ENCODE measurements around the gene IGSF10.
A peak's percentile ranks its signal among the peaks of the same experiment; 100 is the strongest.

The IGSF10 gene

DNA sequence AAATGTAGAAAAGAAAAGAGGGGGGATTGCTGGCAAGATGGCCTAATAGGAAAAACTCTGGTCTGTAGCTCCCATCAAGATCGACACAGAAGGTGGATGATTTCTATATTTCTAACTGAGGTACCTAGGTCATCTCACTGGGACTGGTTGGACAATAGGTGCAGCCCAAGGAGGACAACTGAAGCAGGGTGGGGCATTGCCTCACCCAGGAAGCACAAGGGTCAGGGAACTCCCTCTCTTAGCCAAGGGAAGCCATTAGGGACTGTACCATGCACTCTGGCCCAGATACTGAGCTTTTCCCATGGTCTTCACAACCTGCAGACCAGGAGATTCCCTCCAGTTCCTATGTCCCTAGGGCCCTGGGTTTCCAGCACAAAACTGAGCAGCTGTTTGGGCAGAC lies 22.6 kb upstream of the IGSF10 start:
- Histone ChIP-seq H3K9me3 (ENCODE audit: control insufficient read depth in 1 of 2, low read length in 2 of 2) (peaks cover 0 to 5% of the 10 kb centered on the region in 2 donors), H3K4me1 (ENCODE audit: control insufficient read depth in 1 of 2, insufficient read depth in 2 of 2, low read length in 2 of 2) (peaks cover 0 to 4% of the 10 kb centered on the region in 2 donors), H3K4me3 (ENCODE audit: low read depth in 1 of 2, low read length in 2 of 2) (no peak overlapping the region), H3K27ac (ENCODE audit: low read length) (no peak overlapping the region), H3K27me3 (ENCODE audit: low read depth, low read length) (no peaks in the 10 kb centered on the region), H3K36me3 (ENCODE audit: control insufficient read depth in 1 of 2, insufficient read depth in 2 of 2, low read length in 2 of 2) (no peaks in the 10 kb centered on the region)

DNA sequence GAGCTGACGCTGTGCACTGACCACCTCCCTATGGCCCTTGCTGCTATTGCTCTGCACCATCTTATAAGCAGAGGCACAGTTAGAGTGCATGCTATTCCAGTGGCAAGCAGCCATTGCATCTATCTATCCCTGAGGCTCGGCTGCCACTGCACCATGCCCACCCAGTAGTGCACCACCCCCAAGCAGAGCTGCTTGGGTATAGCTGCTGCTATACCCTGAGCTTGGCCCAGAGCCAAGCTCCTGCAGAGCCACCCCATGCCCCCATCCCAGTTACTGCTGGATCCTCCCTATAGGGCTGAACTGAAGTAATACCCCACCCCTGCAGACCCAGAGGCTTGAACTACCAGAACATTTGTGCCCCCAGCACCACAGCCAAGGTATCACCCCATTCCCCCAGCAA lies 19.6 kb upstream of the IGSF10 start:
- H3K9me3 ChIP-seq (ENCODE audit: control insufficient read depth in 1 of 2, low read length in 2 of 2), result peaks cover 0 to 5% of the 10 kb centered on the region in 2 donors
- peaks cover 0 to 4% of the 10 kb centered on the region in 2 donors for H3K4me1 ChIP-seq (ENCODE audit: control insufficient read depth in 1 of 2, insufficient read depth in 2 of 2, low read length in 2 of 2)
- no peaks in the 10 kb centered on the region for H3K36me3 ChIP-seq (ENCODE audit: control insufficient read depth in 1 of 2, insufficient read depth in 2 of 2, low read length in 2 of 2)
- H3K27ac ChIP-seq (ENCODE audit: low read length), result no peak overlapping the region
- no peaks in the 10 kb centered on the region for H3K27me3 ChIP-seq (ENCODE audit: low read depth, low read length)
- no peak overlapping the region for H3K4me3 ChIP-seq (ENCODE audit: low read depth in 1 of 2, low read length in 2 of 2)

- Histone ChIP-seq H3K4me1 (ENCODE audit: control insufficient read depth in 1 of 2, insufficient read depth in 2 of 2, low read length in 2 of 2) (peaks cover 0 to 4% of the 10 kb centered on the region in 2 donors), H3K27me3 (ENCODE audit: low read depth, low read length) (no peaks in the 10 kb centered on the region), H3K9me3 (ENCODE audit: control insufficient read depth in 1 of 2, low read length in 2 of 2) (peaks cover 0 to 5% of the 10 kb centered on the region in 2 donors), H3K4me3 (ENCODE audit: low read depth in 1 of 2, low read length in 2 of 2) (no peak overlapping the region), H3K36me3 (ENCODE audit: control insufficient read depth in 1 of 2, insufficient read depth in 2 of 2, low read length in 2 of 2) (no peaks in the 10 kb centered on the region), H3K27ac (ENCODE audit: low read length) (no peak overlapping the region)
Observed at GRCh38 chr3:151479452-151479851, 18.6 kb upstream of the IGSF10 start.

DNA sequence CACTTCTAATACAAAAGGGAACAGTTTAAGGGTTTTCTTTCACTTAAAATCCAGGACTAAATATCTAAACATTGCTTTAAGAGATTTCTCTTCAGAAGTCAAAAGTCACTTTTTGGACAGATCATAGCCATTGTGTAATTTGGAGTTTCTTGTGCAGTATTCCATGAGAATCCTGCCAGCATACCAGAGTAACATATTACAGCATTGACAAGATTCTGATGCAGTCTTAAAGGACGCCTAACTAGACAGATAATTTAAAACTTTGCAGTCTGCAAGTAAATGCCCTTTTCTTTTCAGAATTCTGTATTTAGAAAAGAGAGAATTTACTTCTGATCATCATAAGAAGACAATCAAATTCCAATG lies 17.5 kb upstream of the IGSF10 start:
- H3K4me3 ChIP-seq (ENCODE audit: low read depth in 1 of 2, low read length in 2 of 2), result no peak overlapping the region
- H3K36me3 ChIP-seq (ENCODE audit: control insufficient read depth in 1 of 2, insufficient read depth in 2 of 2, low read length in 2 of 2), result no peaks in the 10 kb centered on the region
- no peak overlapping the region for H3K27ac ChIP-seq (ENCODE audit: low read length)
- peaks cover 0 to 5% of the 10 kb centered on the region in 2 donors for H3K9me3 ChIP-seq (ENCODE audit: control insufficient read depth in 1 of 2, low read length in 2 of 2)
- no peaks in the 10 kb centered on the region for H3K27me3 ChIP-seq (ENCODE audit: low read depth, low read length)
- H3K4me1 ChIP-seq (ENCODE audit: control insufficient read depth in 1 of 2, insufficient read depth in 2 of 2, low read length in 2 of 2), result peaks cover 0 to 4% of the 10 kb centered on the region in 2 donors

DNA sequence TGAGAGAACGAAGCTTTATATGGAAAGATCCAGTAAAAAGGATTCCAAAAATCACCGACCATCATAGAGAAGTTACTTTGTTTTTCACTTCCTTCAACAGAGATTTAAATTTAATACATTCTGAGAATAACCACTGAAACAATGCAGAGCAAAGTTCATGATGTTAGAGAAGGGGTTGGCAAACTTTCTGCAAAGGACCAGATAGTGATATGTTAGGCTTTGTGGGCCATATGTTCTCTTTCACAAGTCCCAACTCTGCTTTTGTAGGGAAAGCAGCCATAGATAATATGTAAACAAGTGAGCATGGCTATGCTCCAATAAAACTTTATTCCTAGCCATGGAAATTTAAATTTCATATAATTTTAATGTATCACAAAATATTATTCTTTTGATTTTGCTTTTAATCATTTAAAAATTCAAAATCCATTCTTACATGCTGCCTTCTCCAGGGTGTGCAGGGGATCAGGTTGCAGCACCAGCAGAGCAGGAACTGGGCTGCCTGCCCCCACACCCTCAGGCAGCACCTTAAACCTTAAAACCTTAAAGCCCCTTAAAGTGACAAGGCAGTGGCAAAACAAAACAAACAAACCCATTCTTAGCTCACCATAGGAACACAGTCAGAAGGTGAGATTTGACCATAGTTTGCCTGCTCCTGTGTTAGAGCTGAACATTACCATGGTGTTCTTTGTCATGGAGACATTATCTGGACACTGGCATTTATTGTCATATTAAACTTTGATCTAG lies 16.9 kb upstream of the IGSF10 start:
- H3K27me3 ChIP-seq (ENCODE audit: low read depth, low read length), result no peaks in the 10 kb centered on the region
- peaks cover 0 to 5% of the 10 kb centered on the region in 2 donors for H3K9me3 ChIP-seq (ENCODE audit: control insufficient read depth in 1 of 2, low read length in 2 of 2)
- H3K4me3 ChIP-seq (ENCODE audit: low read depth in 1 of 2, low read length in 2 of 2), result no peak overlapping the region
- no peaks in the 10 kb centered on the region for H3K36me3 ChIP-seq (ENCODE audit: control insufficient read depth in 1 of 2, insufficient read depth in 2 of 2, low read length in 2 of 2)
- peaks cover 0 to 4% of the 10 kb centered on the region in 2 donors for H3K4me1 ChIP-seq (ENCODE audit: control insufficient read depth in 1 of 2, insufficient read depth in 2 of 2, low read length in 2 of 2)
- no peak overlapping the region for H3K27ac ChIP-seq (ENCODE audit: low read length)

DNA sequence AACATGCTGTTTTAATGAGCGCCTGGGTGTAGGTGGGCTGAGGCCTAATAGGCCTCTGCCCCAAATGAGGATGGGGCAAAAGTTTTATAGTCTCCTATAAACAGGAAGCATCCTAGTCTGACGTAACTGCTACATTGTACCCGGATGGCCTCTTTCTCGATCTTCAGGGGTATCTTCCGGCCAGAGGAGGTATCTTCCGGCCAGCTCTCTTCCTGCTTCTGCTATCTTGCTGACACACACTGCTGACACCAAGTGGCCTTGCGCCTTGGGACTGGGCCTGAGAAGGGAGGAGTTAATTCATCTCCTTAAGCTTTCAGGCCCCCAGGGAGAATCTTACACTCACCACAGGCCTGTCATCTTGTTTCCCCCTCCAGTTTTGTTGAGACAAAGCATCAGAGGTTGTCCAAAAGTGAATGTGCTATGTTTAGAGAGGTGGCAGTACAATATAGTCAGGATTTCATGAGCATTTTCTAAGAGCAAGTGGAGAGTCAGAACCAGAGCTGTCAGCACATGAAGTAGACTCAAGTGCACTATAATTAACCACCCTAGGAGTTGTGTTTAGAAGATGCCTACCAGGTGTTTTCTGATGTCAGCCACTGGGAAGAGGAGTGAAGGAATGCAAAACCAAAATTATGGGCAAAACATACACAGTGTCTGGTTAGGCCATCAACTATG lies 15.6 kb upstream of the IGSF10 start:
- Histone ChIP-seq H3K27ac (ENCODE audit: low read length) (no peak overlapping the region), H3K9me3 (ENCODE audit: control insufficient read depth in 1 of 2, low read length in 2 of 2) (no peaks in the 10 kb centered on the region), H3K4me3 (ENCODE audit: low read depth in 1 of 2, low read length in 2 of 2) (no peak overlapping the region), H3K27me3 (ENCODE audit: low read depth, low read length) (no peaks in the 10 kb centered on the region), H3K4me1 (ENCODE audit: control insufficient read depth in 1 of 2, insufficient read depth in 2 of 2, low read length in 2 of 2) (peaks cover 0 to 4% of the 10 kb centered on the region in 2 donors), H3K36me3 (ENCODE audit: control insufficient read depth in 1 of 2, insufficient read depth in 2 of 2, low read length in 2 of 2) (no peaks in the 10 kb centered on the region)

DNA sequence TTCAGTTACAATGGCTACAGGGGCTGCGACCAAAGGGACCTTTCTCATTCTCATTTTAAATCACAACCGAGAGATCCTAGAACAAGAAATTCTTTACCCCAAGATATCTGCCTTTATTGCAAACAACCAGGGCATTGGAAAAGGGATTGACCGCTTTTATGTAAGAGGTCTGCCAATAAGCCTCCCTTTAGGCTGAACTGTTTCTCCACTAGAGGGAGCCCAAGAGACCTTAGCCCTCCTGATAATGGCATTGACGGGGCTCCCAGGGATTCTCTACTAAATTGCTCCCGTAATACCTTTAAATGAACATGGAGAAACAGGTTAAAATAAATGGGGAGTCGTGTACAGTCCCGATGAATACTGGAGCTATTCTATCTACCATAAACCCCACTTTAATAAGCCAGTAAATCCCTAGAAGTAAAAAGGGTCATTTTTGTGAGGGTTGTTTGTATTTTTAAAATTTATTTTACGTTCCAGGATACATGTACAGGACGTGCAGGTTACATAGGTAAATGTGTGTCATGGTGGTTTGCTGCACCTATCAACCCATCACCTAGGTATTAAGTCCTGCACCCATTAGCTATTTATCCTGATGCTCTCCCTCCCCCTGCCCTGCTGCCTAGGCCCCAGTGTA lies 7.5 kb upstream of the IGSF10 start:
- Histone ChIP-seq H3K4me3 (ENCODE audit: low read depth in 1 of 2, low read length in 2 of 2) (no peak overlapping the region), H3K4me1 (ENCODE audit: control insufficient read depth in 1 of 2, insufficient read depth in 2 of 2, low read length in 2 of 2) (no peaks in the 10 kb centered on the region), H3K9me3 (ENCODE audit: control insufficient read depth in 1 of 2, low read length in 2 of 2) (no peaks in the 10 kb centered on the region)

DNA sequence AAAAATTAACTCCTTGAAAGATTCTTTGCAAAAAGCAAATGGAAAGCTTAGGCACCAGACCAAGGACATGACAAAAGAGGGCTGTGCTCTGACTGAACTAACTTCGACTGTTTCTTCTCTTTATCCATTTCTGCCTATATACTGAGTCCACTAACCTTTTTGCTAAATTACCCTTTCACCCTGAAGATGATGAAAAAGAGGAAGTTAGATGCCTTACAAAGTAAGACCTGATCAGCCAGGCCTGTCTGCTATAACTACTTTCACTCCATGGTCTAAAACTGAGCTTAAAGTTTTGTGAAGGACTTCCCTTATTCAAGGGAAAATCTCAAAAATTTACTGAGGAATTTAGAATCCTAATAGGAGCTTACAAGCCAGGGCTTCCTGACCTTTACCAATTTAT lies 6.2 kb upstream of the IGSF10 start:
- Histone ChIP-seq H3K4me3 (ENCODE audit: low read depth in 1 of 2, low read length in 2 of 2) (no peak overlapping the region), H3K27me3 (ENCODE audit: low read depth, low read length) (no peaks in the 10 kb centered on the region), H3K36me3 (ENCODE audit: control insufficient read depth in 1 of 2, insufficient read depth in 2 of 2, low read length in 2 of 2) (no peaks in the 10 kb centered on the region), H3K9me3 (ENCODE audit: control insufficient read depth in 1 of 2, low read length in 2 of 2) (no peaks in the 10 kb centered on the region), H3K4me1 (ENCODE audit: control insufficient read depth in 1 of 2, insufficient read depth in 2 of 2, low read length in 2 of 2) (no peaks in the 10 kb centered on the region), H3K27ac (ENCODE audit: low read length) (no peak overlapping the region)

More for the DNA sequence above, 7.5 kb upstream of the IGSF10 start:
- Histone ChIP-seq H3K36me3 (ENCODE audit: control insufficient read depth in 1 of 2, insufficient read depth in 2 of 2, low read length in 2 of 2) (no peaks in the 10 kb centered on the region), H3K27me3 (ENCODE audit: low read depth, low read length) (no peaks in the 10 kb centered on the region), H3K27ac (ENCODE audit: low read length) (no peak overlapping the region)

GRCh38 chr3:151462991-151463390 lies 2.1 kb upstream of the IGSF10 start:
- H3K9me3 ChIP-seq (ENCODE audit: control insufficient read depth in 1 of 2, low read length in 2 of 2), result no peaks in the 10 kb centered on the region
- no peaks in the 10 kb centered on the region for H3K36me3 ChIP-seq (ENCODE audit: control insufficient read depth in 1 of 2, insufficient read depth in 2 of 2, low read length in 2 of 2)
- H3K27ac ChIP-seq (ENCODE audit: low read length), result no peak overlapping the region
- H3K4me3 ChIP-seq (ENCODE audit: low read depth in 1 of 2, low read length in 2 of 2), result no peak overlapping the region
- H3K27me3 ChIP-seq (ENCODE audit: low read depth, low read length), result peaks cover 4% of the 10 kb centered on the region
- peaks cover 0 to 5% of the 10 kb centered on the region in 2 donors for H3K4me1 ChIP-seq (ENCODE audit: control insufficient read depth in 1 of 2, insufficient read depth in 2 of 2, low read length in 2 of 2)

DNA sequence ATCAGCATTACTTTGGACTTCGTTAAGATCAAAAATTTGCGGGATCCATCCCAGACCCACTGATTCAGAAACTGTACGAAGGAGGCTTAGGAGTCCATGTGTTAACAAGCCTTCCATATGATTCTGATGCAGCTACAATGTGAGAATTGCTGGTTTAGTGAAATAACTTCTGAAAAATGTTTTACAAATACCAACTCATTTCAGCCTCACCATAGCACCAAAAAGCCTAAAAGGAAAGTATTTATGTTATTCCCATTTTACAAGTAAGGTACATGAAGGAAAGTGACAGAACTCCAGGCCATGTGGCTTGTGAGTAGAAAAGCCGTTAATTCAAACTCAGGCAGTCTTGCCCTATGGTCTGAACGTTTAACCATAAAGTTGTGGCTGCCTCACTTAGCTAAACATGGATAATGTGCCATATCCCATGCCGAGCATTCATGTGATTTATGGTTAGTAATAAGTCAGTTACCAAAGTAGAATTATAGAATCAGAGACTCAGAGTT lies 1.5 kb upstream of the IGSF10 start:
- Histone ChIP-seq H3K27me3 (ENCODE audit: low read depth, low read length) (peaks cover 4% of the 10 kb centered on the region), H3K36me3 (ENCODE audit: control insufficient read depth in 1 of 2, insufficient read depth in 2 of 2, low read length in 2 of 2) (no peaks in the 10 kb centered on the region), H3K9me3 (ENCODE audit: control insufficient read depth in 1 of 2, low read length in 2 of 2) (no peaks in the 10 kb centered on the region), H3K4me3 (ENCODE audit: low read depth in 1 of 2, low read length in 2 of 2) (no peak overlapping the region), H3K4me1 (ENCODE audit: control insufficient read depth in 1 of 2, insufficient read depth in 2 of 2, low read length in 2 of 2) (peaks cover 0 to 5% of the 10 kb centered on the region in 2 donors), H3K27ac (ENCODE audit: low read length) (no peak overlapping the region)

GRCh38 chr3:151460228-151460627 lies 633 bp downstream of the IGSF10 start:
- Histone ChIP-seq H3K4me3 (ENCODE audit: low read depth in 1 of 2, low read length in 2 of 2) (peak overlapping the region; percentile 51 to 68), H3K27me3 (ENCODE audit: low read depth, low read length) (peaks cover 4% of the 10 kb centered on the region), H3K27ac (ENCODE audit: low read length) (no peak overlapping the region), H3K36me3 (ENCODE audit: control insufficient read depth in 1 of 2, insufficient read depth in 2 of 2, low read length in 2 of 2) (no peaks in the 10 kb centered on the region), H3K4me1 (ENCODE audit: control insufficient read depth in 1 of 2, insufficient read depth in 2 of 2, low read length in 2 of 2) (peaks cover 0 to 5% of the 10 kb centered on the region in 2 donors), H3K9me3 (ENCODE audit: control insufficient read depth in 1 of 2, low read length in 2 of 2) (no peaks in the 10 kb centered on the region)
